ENCODE measurements around the gene HSF4.

HSF4 gene

DNA sequence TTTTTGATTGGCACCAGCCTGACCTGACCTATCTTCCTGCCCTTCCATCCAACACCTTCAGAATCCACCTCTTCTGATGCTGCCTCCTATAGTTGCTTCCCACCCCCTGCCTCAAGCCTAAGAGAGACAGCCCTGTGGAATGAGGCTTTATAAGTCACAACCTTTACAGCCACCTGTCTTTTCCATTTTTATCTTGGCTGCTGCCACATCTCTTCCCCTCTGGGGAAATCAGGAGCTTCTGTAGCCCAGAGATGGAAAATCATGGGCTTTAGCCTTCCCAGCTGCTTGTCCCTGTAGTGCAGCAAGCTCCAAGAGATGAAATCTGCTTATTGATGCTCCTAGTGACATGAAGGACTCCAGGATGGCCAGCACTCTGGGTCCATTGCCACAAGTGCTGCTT lies 36.1 kb upstream of the HSF4 start:
- no peaks in the 10 kb centered on the region for H3K27me3 ChIP-seq (ENCODE audit: low read length)
- no peak overlapping the region for H3K9ac ChIP-seq (ENCODE audit: low read length)
- no peak overlapping the region for H3K4me2 ChIP-seq (ENCODE audit: low read depth, low read length, poor library complexity, severe bottlenecking)
- H3F3A ChIP-seq (ENCODE audit: insufficient read depth), result no peaks in the 10 kb centered on the region
- no peak for TF ChIP-seq EZH2phosphoT487 (conservative IDR thresholded peaks at IDR 0.05; ENCODE audit: low read length)
- TF ChIP-seq, protein P1, sequence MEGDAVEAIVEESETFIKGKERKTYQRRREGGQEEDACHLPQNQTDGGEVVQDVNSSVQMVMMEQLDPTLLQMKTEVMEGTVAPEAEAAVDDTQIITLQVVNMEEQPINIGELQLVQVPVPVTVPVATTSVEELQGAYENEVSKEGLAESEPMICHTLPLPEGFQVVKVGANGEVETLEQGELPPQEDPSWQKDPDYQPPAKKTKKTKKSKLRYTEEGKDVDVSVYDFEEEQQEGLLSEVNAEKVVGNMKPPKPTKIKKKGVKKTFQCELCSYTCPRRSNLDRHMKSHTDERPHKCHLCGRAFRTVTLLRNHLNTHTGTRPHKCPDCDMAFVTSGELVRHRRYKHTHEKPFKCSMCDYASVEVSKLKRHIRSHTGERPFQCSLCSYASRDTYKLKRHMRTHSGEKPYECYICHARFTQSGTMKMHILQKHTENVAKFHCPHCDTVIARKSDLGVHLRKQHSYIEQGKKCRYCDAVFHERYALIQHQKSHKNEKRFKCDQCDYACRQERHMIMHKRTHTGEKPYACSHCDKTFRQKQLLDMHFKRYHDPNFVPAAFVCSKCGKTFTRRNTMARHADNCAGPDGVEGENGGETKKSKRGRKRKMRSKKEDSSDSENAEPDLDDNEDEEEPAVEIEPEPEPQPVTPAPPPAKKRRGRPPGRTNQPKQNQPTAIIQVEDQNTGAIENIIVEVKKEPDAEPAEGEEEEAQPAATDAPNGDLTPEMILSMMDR (IDR thresholded peaks at IDR 0.05; ENCODE audit: insufficient read depth, low read length, poor library complexity, severe bottlenecking), result no peak
- H3K27ac ChIP-seq (ENCODE audit: low read depth, low read length), result no peak overlapping the region
- H3K9me3 ChIP-seq (ENCODE audit: insufficient read depth, low read length), result no peaks in the 10 kb centered on the region
- H3K36me3 ChIP-seq (ENCODE audit: low read length), result 0 out of 2 replicates have a peak, but pooled peaks cover 3% of the 10 kb centered on the region
- no peaks in the 10 kb centered on the region for H4K20me1 ChIP-seq (ENCODE audit: low read depth, low read length)
- H3K79me2 ChIP-seq (ENCODE audit: insufficient read depth, low read length), result no peaks in the 10 kb centered on the region
- H3K9me2 ChIP-seq (replicated peaks; ENCODE audit: insufficient read depth, low read length), result no peaks in the 10 kb centered on the region
- H3K4me3 ChIP-seq (ENCODE audit: insufficient read depth, low read length, poor library complexity, severe bottlenecking), result no peak overlapping the region
- no peak overlapping the region for H2AFZ ChIP-seq (ENCODE audit: low read depth, low read length, severe bottlenecking)

DNA sequence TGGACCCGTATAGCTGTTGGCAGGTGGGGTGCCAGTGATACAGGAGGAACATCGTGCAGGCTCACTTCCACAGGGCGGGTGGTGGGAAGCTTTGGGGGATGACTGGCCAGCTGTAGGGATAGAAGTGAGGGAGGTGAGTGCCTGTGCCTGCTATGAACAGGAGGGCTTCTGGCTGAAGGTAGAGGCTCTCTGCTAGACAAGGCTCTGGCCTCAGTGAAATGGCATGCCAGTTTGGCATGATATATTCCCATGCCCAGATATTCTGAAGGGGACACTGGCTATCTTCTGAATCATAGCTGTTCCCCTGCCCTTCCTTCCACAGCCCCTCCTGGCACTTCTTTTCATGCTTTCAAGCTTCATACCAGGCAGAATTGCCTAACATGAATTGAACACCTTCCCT lies 35.7 kb upstream of the HSF4 start:
- no peaks in the 10 kb centered on the region for H3K9me3 ChIP-seq (ENCODE audit: insufficient read depth, low read length)
- no peak overlapping the region for H3K27ac ChIP-seq (ENCODE audit: low read depth, low read length)
- H3K9ac ChIP-seq (ENCODE audit: low read length), result no peak overlapping the region
- H4K20me1 ChIP-seq (ENCODE audit: low read depth, low read length), result no peaks in the 10 kb centered on the region
- H3K36me3 ChIP-seq (ENCODE audit: low read length), result 0 out of 2 replicates have a peak, but pooled peaks cover 3% of the 10 kb centered on the region
- H3K4me3 ChIP-seq (ENCODE audit: insufficient read depth, low read length, poor library complexity, severe bottlenecking), result no peak overlapping the region
- no peaks in the 10 kb centered on the region for H3K27me3 ChIP-seq (ENCODE audit: low read length)
- H3K4me2 ChIP-seq (ENCODE audit: low read depth, low read length, poor library complexity, severe bottlenecking), result no peak overlapping the region
- TF ChIP-seq EZH2phosphoT487 (conservative IDR thresholded peaks at IDR 0.05; ENCODE audit: low read length), result no peak
- TF ChIP-seq, protein P1 (IDR thresholded peaks at IDR 0.05; ENCODE audit: insufficient read depth, low read length, poor library complexity, severe bottlenecking), result no peak
- no peak overlapping the region for H2AFZ ChIP-seq (ENCODE audit: low read depth, low read length, severe bottlenecking)
- no peaks in the 10 kb centered on the region for H3K9me2 ChIP-seq (replicated peaks; ENCODE audit: insufficient read depth, low read length)
- no peaks in the 10 kb centered on the region for H3K79me2 ChIP-seq (ENCODE audit: insufficient read depth, low read length)
- no peaks in the 10 kb centered on the region for H3F3A ChIP-seq (ENCODE audit: insufficient read depth)

DNA sequence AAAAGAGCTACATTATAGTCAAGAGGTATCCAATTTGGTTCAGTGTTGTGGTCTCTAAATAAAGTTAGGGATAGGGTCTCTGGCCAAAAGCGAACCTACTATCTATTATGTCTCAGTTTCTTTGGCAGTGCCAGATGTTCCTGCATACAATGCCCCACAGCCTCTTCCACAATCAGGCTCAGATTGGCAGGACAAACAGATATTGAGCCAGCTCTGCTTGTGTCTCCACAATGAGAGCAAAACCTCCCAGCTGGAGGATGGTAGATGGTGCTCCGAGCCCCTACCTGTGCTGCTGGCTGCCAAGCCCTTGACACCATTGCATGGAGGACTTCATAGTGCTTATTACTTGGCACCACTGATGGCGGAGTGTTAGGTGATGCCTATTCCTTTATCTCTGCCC lies 35.1 kb upstream of the HSF4 start:
- H3K9ac ChIP-seq (ENCODE audit: low read length), result no peak overlapping the region
- H3K9me3 ChIP-seq (ENCODE audit: insufficient read depth, low read length), result no peaks in the 10 kb centered on the region
- H3K27me3 ChIP-seq (ENCODE audit: low read length), result no peaks in the 10 kb centered on the region
- no peak overlapping the region for H3K4me2 ChIP-seq (ENCODE audit: low read depth, low read length, poor library complexity, severe bottlenecking)
- H4K20me1 ChIP-seq (ENCODE audit: low read depth, low read length), result no peaks in the 10 kb centered on the region
- 0 out of 2 replicates have a peak, but pooled peaks cover 3% of the 10 kb centered on the region for H3K36me3 ChIP-seq (ENCODE audit: low read length)
- H2AFZ ChIP-seq (ENCODE audit: low read depth, low read length, severe bottlenecking), result no peak overlapping the region
- H3F3A ChIP-seq (ENCODE audit: insufficient read depth), result no peaks in the 10 kb centered on the region
- H3K27ac ChIP-seq (ENCODE audit: low read depth, low read length), result no peak overlapping the region
- H3K4me3 ChIP-seq (ENCODE audit: insufficient read depth, low read length, poor library complexity, severe bottlenecking), result no peak overlapping the region
- no peaks in the 10 kb centered on the region for H3K9me2 ChIP-seq (replicated peaks; ENCODE audit: insufficient read depth, low read length)
- TF ChIP-seq EZH2phosphoT487 (conservative IDR thresholded peaks at IDR 0.05; ENCODE audit: low read length), result no peak
- TF ChIP-seq, protein P1 (IDR thresholded peaks at IDR 0.05; ENCODE audit: insufficient read depth, low read length, poor library complexity, severe bottlenecking), result no peak
- H3K79me2 ChIP-seq (ENCODE audit: insufficient read depth, low read length), result no peaks in the 10 kb centered on the region

All from SU-DHL-6 (cell line).